ENCODE data around the gene CYSTM1.

The CYSTM1 gene

GRCh38 chr5:140266471-140267200 lies 91.6 kb downstream of the CYSTM1 start:
- Histone ChIP-seq H3K9me3 (ENCODE audit: control insufficient read depth, low read depth, low read length) (no peaks in the 10 kb centered on the region), H3K27me3 (ENCODE audit: control insufficient read depth, insufficient read depth, low read length) (no peaks in the 10 kb centered on the region), H3K36me3 (ENCODE audit: control insufficient read depth, low read depth, low read length) (no peaks in the 10 kb centered on the region), H3K9ac (ENCODE audit: low read length) (no peak overlapping the region), H3K27ac (ENCODE audit: low read length) (no peak overlapping the region), H3K4me3 (ENCODE audit: low read length) (no peak overlapping the region), H3K4me1 (ENCODE audit: control insufficient read depth, low read depth, low read length) (no peaks in the 10 kb centered on the region)

DNA sequence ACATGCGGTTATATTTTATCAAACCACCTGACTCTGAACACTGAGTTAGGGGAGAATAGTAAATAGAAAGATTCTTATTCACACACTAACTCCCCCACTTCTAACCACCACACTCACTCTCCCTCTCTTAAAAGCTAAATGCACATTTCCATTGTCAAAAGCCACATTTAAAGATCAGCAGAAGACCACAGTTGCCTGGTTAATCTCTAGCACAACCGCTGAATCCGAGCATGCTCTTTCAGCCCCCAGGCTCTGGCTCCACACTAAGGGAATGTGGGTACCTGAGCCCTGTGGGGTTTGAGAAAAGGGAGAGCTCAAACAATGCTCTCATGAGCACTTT lies 92.2 kb downstream of the CYSTM1 start:
- Histone ChIP-seq H3K9ac (ENCODE audit: low read length) (no peak overlapping the region), H3K4me1 (ENCODE audit: control insufficient read depth, low read depth, low read length) (no peaks in the 10 kb centered on the region)

GRCh38 chr5:140267559-140268018 lies 92.6 kb downstream of the CYSTM1 start:
- Histone ChIP-seq H3K36me3 (ENCODE audit: control insufficient read depth, low read depth, low read length) (no peaks in the 10 kb centered on the region), H3K27ac (ENCODE audit: low read length) (no peak overlapping the region), H3K9me3 (ENCODE audit: control insufficient read depth, low read depth, low read length) (no peaks in the 10 kb centered on the region), H3K4me1 (ENCODE audit: control insufficient read depth, low read depth, low read length) (no peaks in the 10 kb centered on the region), H3K9ac (ENCODE audit: low read length) (no peak overlapping the region), H3K4me3 (ENCODE audit: low read length) (no peak overlapping the region), H3K27me3 (ENCODE audit: control insufficient read depth, insufficient read depth, low read length) (no peaks in the 10 kb centered on the region)

More for the DNA sequence above, 92.2 kb downstream of the CYSTM1 start:
- no peak overlapping the region for H3K27ac ChIP-seq (ENCODE audit: low read length)
- no peaks in the 10 kb centered on the region for H3K9me3 ChIP-seq (ENCODE audit: control insufficient read depth, low read depth, low read length)
- no peaks in the 10 kb centered on the region for H3K36me3 ChIP-seq (ENCODE audit: control insufficient read depth, low read depth, low read length)
- H3K27me3 ChIP-seq (ENCODE audit: control insufficient read depth, insufficient read depth, low read length): no peaks in the 10 kb centered on the region
- H3K4me3 ChIP-seq (ENCODE audit: low read length): no peak overlapping the region

- H3K4me1 ChIP-seq (ENCODE audit: control insufficient read depth, low read depth, low read length): no peaks in the 10 kb centered on the region
- H3K27me3 ChIP-seq (ENCODE audit: control insufficient read depth, insufficient read depth, low read length): no peaks in the 10 kb centered on the region
- no peak overlapping the region for H3K9ac ChIP-seq (ENCODE audit: low read length)
- H3K36me3 ChIP-seq (ENCODE audit: control insufficient read depth, low read depth, low read length): peaks cover 7% of the 10 kb centered on the region
- H3K9me3 ChIP-seq (ENCODE audit: control insufficient read depth, low read depth, low read length): no peaks in the 10 kb centered on the region
- no peak overlapping the region for H3K27ac ChIP-seq (ENCODE audit: low read length)
- H3K4me3 ChIP-seq (ENCODE audit: low read length): no peak overlapping the region
Observed at GRCh38 chr5:140270008-140270407, 95.0 kb downstream of the CYSTM1 start.

DNA sequence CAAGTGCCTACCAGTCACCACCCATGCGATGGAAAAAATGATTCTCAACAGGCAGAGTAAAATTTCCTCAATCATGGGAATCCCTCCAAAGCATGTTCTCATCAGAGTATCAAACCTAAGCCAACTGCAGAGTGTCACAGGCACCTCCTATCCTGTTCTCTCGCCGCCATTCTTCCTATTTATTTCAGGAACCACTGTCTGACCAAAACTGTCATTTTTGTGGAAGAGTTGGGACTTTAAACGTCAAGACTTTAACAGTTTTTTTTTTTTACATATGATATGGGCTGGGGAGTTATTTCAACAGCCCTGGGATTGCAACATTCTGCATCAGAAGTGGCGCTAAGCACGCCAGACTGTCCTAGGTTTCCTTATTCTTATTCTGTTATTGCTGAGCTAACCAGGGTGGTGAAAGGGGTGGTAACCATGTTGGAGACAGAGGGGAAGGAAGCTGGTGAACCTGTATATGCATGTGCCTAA lies 98.5 kb downstream of the CYSTM1 start:
- H3K27me3 ChIP-seq (ENCODE audit: control insufficient read depth, insufficient read depth, low read length): no peaks in the 10 kb centered on the region
- H3K27ac ChIP-seq (ENCODE audit: low read length): no peak overlapping the region
- H3K9me3 ChIP-seq (ENCODE audit: control insufficient read depth, low read depth, low read length): no peaks in the 10 kb centered on the region
- no peak overlapping the region for H3K4me3 ChIP-seq (ENCODE audit: low read length)
- no peaks in the 10 kb centered on the region for H3K4me1 ChIP-seq (ENCODE audit: control insufficient read depth, low read depth, low read length)
- no peak overlapping the region for H3K9ac ChIP-seq (ENCODE audit: low read length)
- H3K36me3 ChIP-seq (ENCODE audit: control insufficient read depth, low read depth, low read length): peaks cover 7% of the 10 kb centered on the region

- Histone ChIP-seq H3K4me3 (ENCODE audit: low read length) (no peak overlapping the region), H3K36me3 (ENCODE audit: control insufficient read depth, low read depth, low read length) (peaks cover 7% of the 10 kb centered on the region), H3K27ac (ENCODE audit: low read length) (no peak overlapping the region), H3K9ac (ENCODE audit: low read length) (no peak overlapping the region), H3K4me1 (ENCODE audit: control insufficient read depth, low read depth, low read length) (no peaks in the 10 kb centered on the region), H3K9me3 (ENCODE audit: control insufficient read depth, low read depth, low read length) (no peaks in the 10 kb centered on the region), H3K27me3 (ENCODE audit: control insufficient read depth, insufficient read depth, low read length) (no peaks in the 10 kb centered on the region)
Observed at GRCh38 chr5:140275837-140276236, 100.8 kb downstream of the CYSTM1 start.

DNA sequence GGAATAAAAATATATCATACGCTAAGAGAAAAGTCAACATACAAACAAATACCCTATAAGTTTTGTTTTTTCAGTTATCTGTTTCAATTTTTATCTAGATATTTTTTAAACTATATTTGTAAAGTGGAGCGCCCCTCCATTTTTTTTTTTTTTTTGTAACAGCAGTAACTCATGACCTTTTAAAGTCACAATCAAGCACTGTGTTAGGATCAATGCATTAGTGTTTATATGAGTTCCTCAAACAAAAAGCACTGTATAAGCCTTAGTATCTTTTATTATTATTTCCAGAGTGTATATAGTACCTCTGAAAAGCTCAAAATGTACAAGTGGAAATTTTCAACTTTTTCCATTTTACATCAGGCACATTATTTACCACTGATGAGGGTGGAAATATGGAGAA lies 107.3 kb downstream of the CYSTM1 start:
- Histone ChIP-seq H3K9ac (ENCODE audit: low read length) (no peak overlapping the region), H3K9me3 (ENCODE audit: control insufficient read depth, low read depth, low read length) (no peaks in the 10 kb centered on the region), H3K27me3 (ENCODE audit: control insufficient read depth, insufficient read depth, low read length) (no peaks in the 10 kb centered on the region), H3K36me3 (ENCODE audit: control insufficient read depth, low read depth, low read length) (no peaks in the 10 kb centered on the region), H3K4me1 (ENCODE audit: control insufficient read depth, low read depth, low read length) (no peaks in the 10 kb centered on the region), H3K4me3 (ENCODE audit: low read length) (no peak overlapping the region), H3K27ac (ENCODE audit: low read length) (no peak overlapping the region)

DNA sequence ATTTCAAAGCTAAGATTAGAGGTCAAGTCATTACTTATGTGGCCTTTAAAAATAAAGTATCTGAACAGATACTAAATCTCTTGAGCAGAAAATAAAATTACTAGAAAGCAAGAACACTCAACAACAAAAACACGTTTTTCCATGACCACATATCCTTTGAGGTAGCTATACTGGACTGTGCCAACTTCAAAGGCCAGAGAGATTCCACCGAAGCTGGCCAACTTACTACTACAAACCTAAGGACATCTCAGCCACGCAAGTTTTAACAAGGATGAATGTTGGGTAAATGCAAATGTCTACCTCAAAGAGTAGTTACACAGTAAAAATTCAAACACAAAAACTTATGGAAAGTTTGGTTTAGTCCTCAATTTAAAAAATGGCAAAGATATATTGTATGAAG lies 109.0 kb downstream of the CYSTM1 start:
- H3K4me1 ChIP-seq (ENCODE audit: control insufficient read depth, low read depth, low read length): no peaks in the 10 kb centered on the region
- no peaks in the 10 kb centered on the region for H3K27me3 ChIP-seq (ENCODE audit: control insufficient read depth, insufficient read depth, low read length)
- no peak overlapping the region for H3K4me3 ChIP-seq (ENCODE audit: low read length)
- H3K27ac ChIP-seq (ENCODE audit: low read length): no peak overlapping the region
- H3K36me3 ChIP-seq (ENCODE audit: control insufficient read depth, low read depth, low read length): no peaks in the 10 kb centered on the region
- no peaks in the 10 kb centered on the region for H3K9me3 ChIP-seq (ENCODE audit: control insufficient read depth, low read depth, low read length)
- no peak overlapping the region for H3K9ac ChIP-seq (ENCODE audit: low read length)

- H3K9ac ChIP-seq (ENCODE audit: low read length): no peak overlapping the region
- H3K27me3 ChIP-seq (ENCODE audit: control insufficient read depth, insufficient read depth, low read length): no peaks in the 10 kb centered on the region
- H3K27ac ChIP-seq (ENCODE audit: low read length): no peak overlapping the region
- H3K4me1 ChIP-seq (ENCODE audit: control insufficient read depth, low read depth, low read length): no peaks in the 10 kb centered on the region
- no peaks in the 10 kb centered on the region for H3K36me3 ChIP-seq (ENCODE audit: control insufficient read depth, low read depth, low read length)
- H3K9me3 ChIP-seq (ENCODE audit: control insufficient read depth, low read depth, low read length): no peaks in the 10 kb centered on the region
- H3K4me3 ChIP-seq (ENCODE audit: low read length): no peak overlapping the region
Observed at GRCh38 chr5:140286424-140286823, 111.4 kb downstream of the CYSTM1 start.

DNA sequence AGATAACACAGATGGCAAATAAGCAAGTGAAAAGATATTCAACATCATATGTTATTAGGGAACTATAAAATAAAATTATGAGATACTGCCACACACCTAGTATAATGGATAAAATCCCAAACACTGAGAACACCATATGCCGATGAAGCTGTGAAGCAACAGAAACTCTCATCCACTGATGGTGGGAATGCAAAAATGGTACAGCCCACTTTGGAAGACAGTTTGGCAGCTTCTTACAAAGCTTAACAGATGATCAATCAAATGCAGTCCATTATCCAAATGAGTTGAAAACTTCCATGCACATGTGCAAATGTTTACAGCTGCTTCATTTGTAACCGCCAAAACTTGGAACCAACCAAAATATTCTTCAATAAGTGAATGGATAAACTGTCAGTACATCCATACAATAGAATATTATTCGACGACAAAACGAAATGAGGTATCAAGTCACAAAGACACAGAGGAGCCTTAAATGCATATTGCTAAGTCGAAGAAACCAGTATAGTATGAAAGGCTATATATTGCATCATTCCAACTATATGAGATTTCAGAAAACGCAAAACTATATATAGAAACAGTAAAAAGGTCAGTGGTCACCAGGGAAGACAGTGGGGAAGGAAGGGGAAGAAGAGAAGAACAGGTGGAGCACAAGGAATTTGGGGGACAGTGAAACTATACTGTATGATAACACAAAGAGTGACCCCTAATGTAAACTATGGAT lies 113.0 kb downstream of the CYSTM1 start:
- H3K36me3 ChIP-seq (ENCODE audit: control insufficient read depth, low read depth, low read length): no peaks in the 10 kb centered on the region
- H3K9ac ChIP-seq (ENCODE audit: low read length): no peak overlapping the region
- H3K27ac ChIP-seq (ENCODE audit: low read length): no peak overlapping the region
- H3K9me3 ChIP-seq (ENCODE audit: control insufficient read depth, low read depth, low read length): no peaks in the 10 kb centered on the region
- no peak overlapping the region for H3K4me3 ChIP-seq (ENCODE audit: low read length)
- no peaks in the 10 kb centered on the region for H3K4me1 ChIP-seq (ENCODE audit: control insufficient read depth, low read depth, low read length)
- H3K27me3 ChIP-seq (ENCODE audit: control insufficient read depth, insufficient read depth, low read length): no peaks in the 10 kb centered on the region

DNA sequence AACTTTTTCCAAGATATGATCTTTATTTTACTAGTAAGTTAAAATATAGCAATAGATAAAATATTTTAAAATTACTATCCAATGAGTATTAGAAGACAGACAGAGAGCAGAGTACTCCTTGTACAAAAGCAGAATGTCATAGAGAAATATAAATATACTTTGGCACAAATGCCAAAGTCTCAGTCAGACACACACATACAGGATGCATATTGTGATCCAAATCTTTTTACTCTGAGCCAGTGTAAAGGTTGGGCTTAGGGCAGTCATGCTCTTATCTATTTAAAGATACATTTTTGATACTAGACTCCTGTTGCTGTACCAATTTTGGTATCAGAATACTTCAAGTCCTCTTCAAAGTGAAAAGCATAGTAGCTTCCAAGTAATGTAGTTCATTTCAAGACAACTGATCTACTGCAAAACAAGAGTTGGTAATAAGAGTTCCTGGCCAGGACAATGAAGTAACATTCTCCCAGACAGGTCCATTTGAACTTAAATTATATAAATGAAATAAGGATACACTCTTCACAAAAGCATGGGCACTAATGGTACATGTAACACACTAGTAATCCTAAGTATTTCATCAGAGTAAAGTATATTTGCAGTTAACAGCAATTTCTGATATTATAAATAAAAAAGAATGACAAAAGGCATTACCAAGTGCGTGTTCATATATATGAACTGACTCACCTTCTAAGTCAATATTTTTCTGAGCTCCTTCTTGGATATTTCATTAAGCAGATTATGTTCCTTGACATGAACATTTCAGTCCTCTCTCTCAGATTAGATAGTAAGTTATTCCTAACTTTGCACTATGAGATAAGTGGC lies 117.4 kb downstream of the CYSTM1 start:
- no peak overlapping the region for H3K9ac ChIP-seq (ENCODE audit: low read length)
- H3K36me3 ChIP-seq (ENCODE audit: control insufficient read depth, low read depth, low read length): no peaks in the 10 kb centered on the region
- no peaks in the 10 kb centered on the region for H3K9me3 ChIP-seq (ENCODE audit: control insufficient read depth, low read depth, low read length)
- H3K4me3 ChIP-seq (ENCODE audit: low read length): no peak overlapping the region
- H3K27ac ChIP-seq (ENCODE audit: low read length): no peak overlapping the region
- no peaks in the 10 kb centered on the region for H3K4me1 ChIP-seq (ENCODE audit: control insufficient read depth, low read depth, low read length)
- no peaks in the 10 kb centered on the region for H3K27me3 ChIP-seq (ENCODE audit: control insufficient read depth, insufficient read depth, low read length)

Data from iPS-18a (cell line).